SK-N-SH (cell line): ENCODE data around the gene LNPEP. TPM values are rescaled to one million over a fixed set of nuclear protein-coding genes. Genes with fewer than 3 reads are reported as not detected.

ENCODE experiments used
- CTCF ChIA-PET: fragments of 300-600, 350-600 bp; formaldehyde crosslinking; extraction: SDS; loops from one replicate; lab custom pipeline; 2021; lab: Yijun Ruan, JAX
- POLR2A ChIA-PET: fragments of 350-600 bp; sonication (Branson Sonifier 250); formaldehyde crosslinking; extraction: SDS; loops from one replicate; lab custom pipeline; 2020; ENCODE audit warnings: antibody characterized with exemption, inconsistent platforms; lab: Yijun Ruan, JAX
- DNase-seq: peaks from one replicate; pipeline ENCODE4 v3.0.0; 2012
- H2AFZ ChIP-seq: fragments of 200-600 bp; sonication (generic); 2 replicates; pipeline ENCODE4 v1.8.1; 2016; ENCODE audit warnings: antibody characterized with exemption, mild to moderate bottlenecking, low read depth
- H3F3A ChIP-seq: fragments of 200-600 bp; sonication (generic); replicated peaks from 2 replicates; pipeline ENCODE3; 2016; ENCODE audit warnings: antibody characterized with exemption, mild to moderate bottlenecking; ENCODE audit not compliant: insufficient read depth
- H3K27ac ChIP-seq, 2 experiments: fragments of 200-500 bp in 1 of 2; fragments of 200-600 bp in 1 of 2; sonication (Bioruptor generic) in 1 of 2; sonication (generic), shearing (Covaris generic) in 1 of 2; 2 replicates each; pipeline versions ENCODE4 v1.5.1 to v1.6.1; 2014 to 2016; ENCODE audit warnings: low read depth in 2 of 2, inconsistent platforms in 1 of 2, low read length in 1 of 2, mild to moderate bottlenecking in 1 of 2, mixed read lengths in 1 of 2
- H3K27me3 ChIP-seq: fragments of 200-600 bp; sonication (generic), shearing (Covaris generic); 2 replicates; pipeline ENCODE4 v1.6.1; 2016; ENCODE audit warnings: mixed run types; ENCODE audit not compliant: insufficient read depth
- H3K36me3 ChIP-seq, 2 experiments: fragments of 200-500 bp in 1 of 2; fragments of 200-600 bp in 1 of 2; sonication (Bioruptor generic) in 1 of 2; sonication (generic) in 1 of 2; replicated peaks in 1 of 2; 2 replicates each; pipeline versions ENCODE3 to v1.5.1; 2014 to 2016; ENCODE audit warnings: low read length in 1 of 2, mild to moderate bottlenecking in 1 of 2; ENCODE audit not compliant: insufficient read depth in 2 of 2, control insufficient read depth in 1 of 2
- H3K4me1 ChIP-seq, 2 experiments: fragments of 200-500 bp in 1 of 2; fragments of 200-600 bp in 1 of 2; sonication (Bioruptor generic) in 1 of 2; sonication (generic), shearing (Covaris generic) in 1 of 2; 2 replicates each; pipeline versions ENCODE4 v1.5.1 to v1.6.1; 2014 to 2016; ENCODE audit warnings: low read depth in 1 of 2, low read length in 1 of 2, mixed run types in 1 of 2; ENCODE audit not compliant: insufficient read depth in 2 of 2, control insufficient read depth in 1 of 2
- H3K4me2 ChIP-seq: fragments of 200-600 bp; sonication (generic), shearing (Covaris generic); 2 replicates; pipeline ENCODE4 v1.6.1; 2017; ENCODE audit warnings: mixed run types
- H3K4me3 ChIP-seq, 2 experiments: fragments of 200-500 bp in 1 of 2; fragments of 200-600 bp in 1 of 2; sonication (Bioruptor generic) in 1 of 2; sonication (generic), shearing (Covaris generic) in 1 of 2; 2 replicates each; pipeline versions ENCODE4 v1.5.1 to v1.8.1; 2014 to 2016; ENCODE audit warnings: low read depth in 2 of 2, inconsistent platforms in 1 of 2, low read length in 1 of 2, mild to moderate bottlenecking in 1 of 2, mixed read lengths in 1 of 2, moderate library complexity in 1 of 2
- H3K79me2 ChIP-seq: fragments of 200-600 bp; sonication (generic); 2 replicates; pipeline ENCODE4 v1.8.1; 2017; ENCODE audit warnings: mild to moderate bottlenecking; ENCODE audit not compliant: insufficient read depth
- H3K9ac ChIP-seq: fragments of 200-600 bp; sonication (generic); 2 replicates; pipeline ENCODE4 v1.6.1; 2017; ENCODE audit warnings: mixed run types
- H3K9me2 ChIP-seq: fragments of 200-600 bp; sonication (generic); 2 replicates; pipeline ENCODE4 v1.6.1; 2017; ENCODE audit warnings: mixed run types
- H3K9me3 ChIP-seq: fragments of 200-600 bp; sonication (generic); 2 replicates; pipeline ENCODE4 v1.6.1; 2017; ENCODE audit warnings: mixed run types, mild to moderate bottlenecking, moderate library complexity
- H4K20me1 ChIP-seq: fragments of 200-600 bp; sonication (generic); 2 replicates; pipeline ENCODE4 v1.6.1; 2017; ENCODE audit warnings: mild to moderate bottlenecking, mixed run types; ENCODE audit not compliant: insufficient read depth
- CHD2 ChIP-seq: fragments of 150-350 bp; IDR thresholded peaks from 2 replicates; pipeline ENCODE4 v1.6.1; 2018; ENCODE audit warnings: low read length; ENCODE audit not compliant: partially characterized antibody
- CTCF ChIP-seq: fragments of 200-600 bp; sonication (generic); IDR thresholded peaks from 2 replicates; pipeline ENCODE4 v1.6.1; 2017; ENCODE audit warnings: antibody characterized with exemption, mild to moderate bottlenecking, moderate library complexity
- ELF1 ChIP-seq: IDR thresholded peaks from 2 replicates; pipeline ENCODE4 v1.4.0; 2012
- EP300 ChIP-seq, 2 experiments: IDR thresholded peaks; 2 replicates each; pipeline versions ENCODE4 v1.4.0 to v1.6.1; 2012; ENCODE audit warnings: borderline replicate concordance in 1 of 2, low read depth in 1 of 2, low read length in 1 of 2
- EZH2phosphoT487 ChIP-seq: fragments of 200-600 bp; sonication (generic); IDR thresholded peaks from 2 replicates; pipeline ENCODE4 v1.6.1; 2017; ENCODE audit warnings: low read depth, mixed run types, mild to moderate bottlenecking, antibody characterized with exemption, moderate library complexity, borderline replicate concordance
- FOXJ3 ChIP-seq: sonication (generic); formaldehyde crosslinking; IDR thresholded peaks from 2 replicates; pipeline ENCODE4 v1.5.1; 2020; ENCODE audit warnings: mild to moderate bottlenecking, missing genetic modification reagents
- FOXM1 ChIP-seq: IDR thresholded peaks from 2 replicates; pipeline ENCODE4 v1.4.0; 2012; ENCODE audit warnings: low read depth, mild to moderate bottlenecking
- MEF2A ChIP-seq: IDR thresholded peaks from 2 replicates; pipeline ENCODE4 v1.4.0; 2012; ENCODE audit warnings: low read depth, borderline replicate concordance
- MXI1 ChIP-seq: IDR thresholded peaks from 2 replicates; pipeline ENCODE4 v1.6.1; 2012; ENCODE audit warnings: mild to moderate bottlenecking, low read depth, low read length, improper control_type of control experiment
- NRF1 ChIP-seq: IDR thresholded peaks from 2 replicates; pipeline ENCODE4 v1.6.1; 2012; ENCODE audit warnings: low read depth, mild to moderate bottlenecking, low read length
- POLR2AphosphoS5 ChIP-seq: IDR thresholded peaks from 2 replicates; pipeline ENCODE4 v1.6.1; 2012; ENCODE audit warnings: low read depth, low read length
- RAD21 ChIP-seq: IDR thresholded peaks from 2 replicates; pipeline ENCODE4 v1.6.1; 2012; ENCODE audit warnings: mild to moderate bottlenecking, low read length
- RCOR1 ChIP-seq: fragments of 150-350 bp; IDR thresholded peaks from 2 replicates; pipeline ENCODE4 v1.6.1; 2017; ENCODE audit warnings: antibody characterized with exemption, low read length
- RXRA ChIP-seq: IDR thresholded peaks from 2 replicates; pipeline ENCODE4 v1.4.0; 2012; ENCODE audit warnings: low read depth, mild to moderate bottlenecking, borderline replicate concordance
- SIN3A ChIP-seq: IDR thresholded peaks from 2 replicates; pipeline ENCODE4 v1.6.1; 2012; ENCODE audit warnings: low read depth, mild to moderate bottlenecking, low read length, moderate library complexity, borderline replicate concordance
- SMC3 ChIP-seq: IDR thresholded peaks from 2 replicates; pipeline ENCODE4 v1.6.1; 2012; ENCODE audit warnings: low read depth, low read length, improper control_type of control experiment
- TAF1 ChIP-seq: IDR thresholded peaks from 2 replicates; pipeline ENCODE4 v1.6.1; 2012; ENCODE audit warnings: low read depth, mild to moderate bottlenecking, low read length, moderate library complexity, borderline replicate concordance
- USF1 ChIP-seq: IDR thresholded peaks from 2 replicates; pipeline ENCODE4 v1.4.0; 2012; ENCODE audit warnings: low read depth, borderline replicate concordance
- YY1 ChIP-seq: IDR thresholded peaks from 2 replicates; pipeline ENCODE4 v1.4.0; 2012; ENCODE audit warnings: low read depth, mild to moderate bottlenecking
- ZBTB33 ChIP-seq: IDR thresholded peaks from 2 replicates; pipeline ENCODE4 v1.4.0; 2012; ENCODE audit warnings: low read depth, borderline replicate concordance
- WGBS: methylation state at CpG from one replicate; pipeline ENCODE4 v1.1.6; 2017; ENCODE audit warnings: low lambda C conversion rate; 5-methylcytosine and 5-hydroxymethylcytosine counted together
- polyA plus RNA-seq, 3 experiments: library from polyadenylated mRNA; depleted of rRNA; stranded (reverse); fragments of >200 nt; gene quantifications; 2 replicates each; pipeline ENCODE4 v1.2.3, GENCODE V29; 2012

The LNPEP gene
- polyA plus RNA-seq, 1 of the 3 experiments (the other 2 are of a cell fraction), result 4.3 TPM

- no peak overlapping the region for H2AFZ ChIP-seq
- no peak overlapping the region for H3K9ac ChIP-seq
- H3K9me3 ChIP-seq, result no peaks in the 10 kb centered on the region
- CTCF ChIA-PET, result interaction anchor here (0.9 to 3.0 kb wide), 3 partner anchors 46 to 291 kb away, joined by 3 to 11 read pairs (median 3); partner anchors contain the start of gene LIX1
- no peaks in the 10 kb centered on the region for H3K27me3 ChIP-seq
- no peaks in the 10 kb centered on the region for H3K4me1 ChIP-seq
- no peaks in the 10 kb centered on the region for H3K36me3 ChIP-seq
- H3K4me3 ChIP-seq, result no peak overlapping the region
- no peak overlapping the region for H3K4me2 ChIP-seq
- H3K79me2 ChIP-seq, result no peaks in the 10 kb centered on the region
- WGBS, result 90% methylated on average over 7 of the region's 7 CpGs
- no peak for DNase-seq
- H3F3A ChIP-seq, result no peaks in the 10 kb centered on the region
- TF ChIP-seq ZBTB33 (no peak), FOXJ3 (no peak), EP300 (IDR thresholded peaks at IDR 0.05; ENCODE audit: borderline replicate concordance in 1 of 2, low read depth in 1 of 2, low read length in 1 of 2) (no peak), MXI1 (no peak), EZH2phosphoT487 (no peak), CHD2 (no peak), ELF1 (no peak), RXRA (no peak), TAF1 (no peak), SIN3A (no peak), USF1 (no peak), FOXM1 (no peak), NRF1 (no peak), YY1 (no peak), RCOR1 (no peak), MEF2A (no peak), SMC3 (no peak), CTCF (no peak), POLR2AphosphoS5 (no peak), RAD21 (no peak)
- no peaks in the 10 kb centered on the region for H4K20me1 ChIP-seq
- POLR2A ChIA-PET, result no interaction called here
- H3K27ac ChIP-seq, result no peak overlapping the region
- no peaks in the 10 kb centered on the region for H3K9me2 ChIP-seq
Measured at GRCh38 chr5:97042996-97043395, 107.1 kb downstream of the LNPEP start.
